Lower leg skin (tissue), 4 donors: Measurements from ENCODE around the gene AUTS2. TPM values are rescaled to one million over a fixed set of nuclear protein-coding genes. Genes with fewer than 3 reads are reported as not detected.

Experiments
- DNase-seq, 2 donors: peaks; one replicate each; pipeline ENCODE4 v3.0.0-alpha.2; 2019; ENCODE audit warnings: low spot score in 2 of 2
- H3K4me3 ChIP-seq: fragments of 200-600 bp; sonication (generic); 2 replicates; pipeline ENCODE4 v1.5.1; 2017; ENCODE audit warnings: mild to moderate bottlenecking, low read depth; ENCODE audit not compliant: poor library complexity, severe bottlenecking
- CTCF ChIP-seq, 3 donors: fragments of 450-650 bp; IDR thresholded peaks; one replicate each; pipeline ENCODE4 v1.5.1; 2016; ENCODE audit warnings: antibody characterized with exemption in 3 of 3, mild to moderate bottlenecking in 3 of 3, moderate library complexity in 2 of 3
- POLR2A ChIP-seq, 2 donors: fragments of 450-650 bp; IDR thresholded peaks; one replicate each; pipeline ENCODE4 v1.6.1; 2016 to 2017; ENCODE audit warnings: antibody characterized with exemption in 2 of 2, mild to moderate bottlenecking in 1 of 2, moderate library complexity in 1 of 2
- WGBS, 2 donors: methylation state at CpG; one replicate each; pipeline ENCODE4 v1.1.5; 2018; 5-methylcytosine and 5-hydroxymethylcytosine counted together
- intact Hi-C: fragments of 100-400 bp; cut with DNase I; formaldehyde crosslinking; loops from one replicate; pipeline ENCODE4 v1.15.0; 2023; ENCODE audit warnings: low total_unique reads
- total RNA-seq, 4 donors: library from RNA; depleted of rRNA; stranded (reverse); fragments of >200 nt; gene quantifications; one replicate each; pipeline ENCODE4 v1.1.0, GENCODE V29; 2016

Gene AUTS2
- total RNA-seq, 4 donors from 2014 or later = 30.8 to 41.9 (median 40.5) TPM

- 73 to 80% methylated on average over 4 of the region's 4 CpGs for WGBS, 2 donors
- DNase-seq = no peak
- no peak for TF ChIP-seq POLR2A (IDR thresholded peaks at IDR 0.05)
- no peak for TF ChIP-seq CTCF (IDR thresholded peaks at IDR 0.05)
- H3K4me3 ChIP-seq = no peak overlapping the region
- intact Hi-C loops = no loop called here
Observed at GRCh38 chr7:70190281-70190680, 592.0 kb downstream of the AUTS2 start.

- no peak for DNase-seq
- intact Hi-C loops = no loop called here
- TF ChIP-seq POLR2A (IDR thresholded peaks at IDR 0.05) (no peak), CTCF (IDR thresholded peaks at IDR 0.05) (no peak)
- H3K4me3 ChIP-seq = no peak overlapping the region
- WGBS, 2 donors = 63 to 66% methylated on average over 4 of the region's 4 CpGs
Observed at GRCh38 chr7:70193514-70193913, 595.2 kb downstream of the AUTS2 start.

- WGBS, 2 donors = 64 to 66% methylated on average over 5 of the region's 5 CpGs
- DNase-seq = no peak
Observed at GRCh38 chr7:70208236-70209063, 610.2 kb downstream of the AUTS2 start.

GRCh38 chr7:70210200-70210935, 612.1 kb downstream of the AUTS2 start:
- WGBS, 2 donors = 89 to 91% methylated on average over 5 of the region's 5 CpGs
- no peak for TF ChIP-seq CTCF (IDR thresholded peaks at IDR 0.05)
- TF ChIP-seq POLR2A (IDR thresholded peaks at IDR 0.05) = no peak
- DNase-seq = no peak
- no peak overlapping the region for H3K4me3 ChIP-seq
- intact Hi-C loops = loop anchor here (5.0 kb wide), 1 partner anchor 52 kb away; no protein-coding TSS in a partner anchor

More at GRCh38 chr7:70208236-70209063, 610.2 kb downstream of the AUTS2 start:
- no peak overlapping the region for H3K4me3 ChIP-seq
- TF ChIP-seq POLR2A (IDR thresholded peaks at IDR 0.05) (no peak), CTCF (IDR thresholded peaks at IDR 0.05) (no peak)
- intact Hi-C loops = no loop called here

DNA sequence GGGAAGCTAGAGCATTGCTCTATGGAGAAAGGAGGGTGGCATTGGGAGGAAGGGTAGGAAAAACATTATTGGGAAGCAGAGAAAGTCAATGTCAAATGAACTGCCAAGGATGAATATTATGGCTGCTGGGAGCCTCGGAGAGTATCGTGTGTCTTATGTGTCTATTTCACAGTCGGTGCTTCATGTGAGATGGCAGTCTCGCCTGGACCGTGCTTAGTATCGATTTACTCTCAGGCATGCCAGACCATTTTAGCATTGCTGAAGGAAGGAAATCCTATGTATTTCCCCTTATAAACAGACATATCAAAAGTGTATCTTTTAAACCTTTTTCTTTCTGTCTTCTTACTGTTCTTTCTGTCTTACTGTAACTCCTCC, 612.6 kb downstream of the AUTS2 start:
- no peak overlapping the region for H3K4me3 ChIP-seq
- intact Hi-C loops = loop anchor here (5.0 kb wide), 1 partner anchor 51 kb away; no protein-coding TSS in a partner anchor
- WGBS, 2 donors = 95 to 96% methylated on average over 6 of the region's 6 CpGs
- no peak for TF ChIP-seq CTCF (IDR thresholded peaks at IDR 0.05)
- no peak for TF ChIP-seq POLR2A (IDR thresholded peaks at IDR 0.05)
- no peak for DNase-seq
